Stimulated activated CD8-positive, alpha-beta memory T cell treated with anti-CD3 and anti-CD28 coated beads, Interleukin-7, amount 100 ng/mL, for 4 hours (primary cell): ENCODE measurements around the gene OSR1.
A peak's percentile ranks its signal among the peaks of the same experiment; 100 is the strongest.
"Not testable (repeated sequence)": the region's sequence is repeated elsewhere in the genome, so short reads cannot be mapped to it uniquely, and the experiment has no call there.

ENCODE experiments used
- DNase-seq, 2 donors: peaks; one replicate each; pipeline ENCODE4 v3.0.0-alpha.2; 2020; ENCODE audit warnings: low read depth in 2 of 2

Gene OSR1

DNA sequence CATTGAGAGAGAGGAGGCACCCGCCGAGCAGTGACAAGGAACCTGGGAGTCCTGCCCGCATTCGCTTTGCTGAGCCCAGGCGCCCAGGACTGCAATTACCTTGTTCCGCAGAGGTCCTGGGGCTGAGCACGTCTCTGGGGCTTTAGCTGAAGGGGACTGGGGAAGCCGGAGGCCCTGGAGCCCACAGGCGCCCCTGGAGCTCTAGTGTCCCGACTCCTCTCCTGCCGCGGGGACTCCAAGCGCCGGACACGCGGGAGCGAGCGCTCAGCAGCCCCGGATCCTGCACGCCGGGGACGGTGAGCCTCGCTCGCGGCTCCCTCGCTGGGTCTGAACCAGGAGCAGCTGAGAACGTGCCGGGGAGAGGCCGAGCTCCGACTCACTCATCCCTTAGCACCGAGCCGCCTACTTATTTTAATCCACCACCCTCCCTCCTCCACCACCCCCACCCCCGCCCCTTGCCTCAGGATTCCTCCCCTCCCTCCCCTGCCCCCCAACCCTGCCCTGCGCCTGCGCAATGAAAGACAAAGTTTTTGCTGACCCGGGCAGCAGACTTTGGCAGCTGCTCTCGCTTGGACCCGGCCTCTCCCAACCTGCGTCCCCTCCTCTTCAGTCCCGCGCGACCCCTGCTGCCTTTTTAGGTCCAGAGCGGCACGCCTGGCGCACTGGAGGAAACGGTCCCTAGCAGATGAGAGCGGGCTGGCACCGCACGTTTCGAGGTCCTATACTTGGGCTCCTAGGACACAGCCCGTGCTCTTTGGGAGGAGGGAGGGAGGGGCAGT, at the start of gene OSR1:
OSR1 (minus strand) TSS at position 382 of the 779 bp plus-strand sequence. CDS start 4,818 bp downstream, outside the sequence.
- DNase-seq, result no peak

DNA sequence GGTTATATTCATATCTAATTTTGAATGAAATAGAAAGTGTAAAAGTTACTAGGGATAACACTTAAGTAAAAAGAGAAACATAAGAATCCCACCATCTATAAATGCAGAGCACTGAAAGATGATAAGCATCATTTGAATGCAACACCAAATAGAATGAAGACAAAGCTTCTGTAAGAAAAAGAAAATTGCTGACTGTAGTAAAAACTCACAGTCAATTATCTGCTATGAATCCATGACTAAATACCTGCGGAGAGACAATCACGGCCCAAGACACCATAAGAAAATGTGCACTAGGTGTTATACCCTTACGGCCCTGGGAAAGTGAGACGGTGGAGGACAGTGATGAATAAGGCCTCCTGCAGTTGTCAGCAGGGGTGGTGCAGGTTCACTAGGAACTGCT, 45.4 kb upstream of the OSR1 start:
- no peak for DNase-seq

DNA sequence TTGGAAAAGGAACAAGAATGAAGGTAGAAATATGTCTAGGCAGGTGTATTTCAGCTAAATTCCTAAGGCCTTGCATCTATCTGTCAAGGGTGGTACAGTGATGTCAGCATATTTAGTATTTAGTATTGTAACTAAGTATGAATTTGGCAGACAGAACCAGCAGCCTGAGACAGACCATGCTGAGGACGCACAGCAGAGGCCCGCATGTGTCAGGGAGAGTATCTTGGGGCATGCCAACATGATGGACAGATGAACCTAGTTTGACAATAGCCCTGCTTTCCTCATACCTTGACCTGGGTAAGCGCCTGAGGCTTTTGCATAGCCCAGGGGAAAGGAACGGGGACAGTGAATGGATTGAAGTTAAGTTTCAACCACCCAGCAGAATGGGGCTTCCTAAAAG, 33.8 kb upstream of the OSR1 start:
- DNase-seq, result no peak

DNA sequence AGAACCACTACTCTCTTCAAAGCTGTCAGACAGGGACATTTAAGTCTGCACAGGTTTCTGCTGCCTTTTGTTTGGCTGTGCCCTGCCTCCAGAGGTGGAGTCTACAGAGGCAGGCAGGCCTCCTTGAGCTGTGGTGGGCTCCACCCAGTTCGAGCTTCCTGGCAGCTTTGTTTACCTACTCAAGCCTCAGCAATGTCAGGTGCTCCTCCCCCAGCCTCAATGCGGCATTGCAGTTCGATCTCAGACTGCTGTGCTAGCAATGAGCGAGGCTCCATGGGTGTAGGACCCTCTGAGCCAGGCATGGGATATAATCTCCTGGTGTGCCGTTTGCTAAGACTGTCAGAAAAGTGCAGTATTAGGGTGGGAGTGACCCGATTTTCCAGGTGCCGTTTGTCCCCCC, 31.0 kb upstream of the OSR1 start:
- not testable (repeated sequence) for DNase-seq

DNA sequence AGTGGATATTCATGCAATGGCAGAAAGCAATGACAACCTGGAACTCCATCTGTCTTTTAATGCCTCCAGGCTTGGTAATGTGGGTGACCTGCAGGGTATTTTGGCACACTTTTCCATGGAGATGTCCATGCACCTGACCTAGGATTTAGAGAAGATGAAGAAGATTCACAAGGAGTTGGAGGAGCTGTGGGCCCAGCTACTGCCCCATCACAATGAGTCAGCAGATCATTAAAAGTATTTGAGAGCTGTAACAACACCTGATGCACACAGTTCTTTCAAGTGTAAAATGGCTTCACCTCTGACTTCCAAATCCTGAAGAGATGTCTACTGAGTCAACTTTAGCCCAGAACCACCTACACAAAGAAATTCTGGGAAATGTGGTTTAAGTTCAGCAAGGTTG, 22.1 kb upstream of the OSR1 start:
- DNase-seq, result no peak

DNA sequence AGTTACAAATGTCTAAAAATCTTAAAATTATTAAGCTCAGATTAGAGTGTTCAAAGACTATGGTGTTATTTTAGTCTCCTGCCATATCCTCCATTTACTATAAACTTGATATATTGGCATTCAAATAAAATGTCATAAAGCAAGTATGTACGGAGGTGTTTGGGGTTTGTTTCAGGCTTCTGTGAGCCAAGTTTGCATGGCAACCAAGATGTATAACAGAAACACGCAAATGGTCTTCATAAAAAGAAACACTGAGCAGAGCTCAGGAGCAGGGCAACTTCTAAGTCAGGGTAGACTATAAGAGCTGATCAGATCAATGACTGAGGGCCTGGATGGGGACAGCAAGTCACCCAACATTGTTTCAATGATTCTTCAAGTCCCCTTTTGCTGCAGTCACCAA, 20.5 kb upstream of the OSR1 start:
- no peak for DNase-seq

DNA sequence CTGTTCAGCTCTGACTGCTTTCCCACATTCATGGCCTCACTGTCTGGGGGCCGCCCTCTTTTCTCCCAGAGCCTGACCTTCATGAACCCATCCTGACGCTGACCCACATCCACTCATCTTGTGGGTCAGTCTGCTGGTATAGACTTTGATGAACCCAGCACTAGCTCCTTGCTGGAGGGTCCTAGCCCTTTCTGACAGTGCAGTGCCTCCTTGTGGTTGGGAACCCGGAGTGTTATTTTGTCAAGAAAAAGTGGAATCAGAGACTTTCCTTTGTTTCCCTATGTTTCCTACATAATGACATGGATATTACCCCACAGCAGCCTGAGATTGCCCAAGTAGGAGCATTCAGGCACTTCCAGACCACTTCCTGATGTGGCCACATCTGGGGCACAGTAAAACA, 19.3 kb upstream of the OSR1 start:
- no peak for DNase-seq

DNA sequence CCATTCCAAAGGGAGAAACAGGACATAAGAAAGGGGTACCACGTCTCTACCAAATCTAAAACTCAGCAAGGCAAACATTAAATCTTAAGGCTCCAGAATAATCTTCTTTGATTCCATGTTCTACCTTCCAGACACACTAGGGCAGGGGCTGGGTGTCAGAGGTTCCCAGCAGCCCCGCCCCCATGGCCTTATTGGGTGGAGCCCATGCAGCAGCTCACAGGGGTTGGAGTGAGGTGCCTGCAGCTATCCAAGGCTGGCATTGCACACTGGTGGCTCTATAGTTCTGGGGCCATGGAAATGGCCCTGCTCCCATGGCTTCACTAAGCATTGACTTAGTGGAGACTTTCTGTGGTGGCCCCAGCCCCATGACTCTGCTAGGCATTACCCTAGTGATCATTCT, 14.9 kb upstream of the OSR1 start:
- DNase-seq, result no peak

DNA sequence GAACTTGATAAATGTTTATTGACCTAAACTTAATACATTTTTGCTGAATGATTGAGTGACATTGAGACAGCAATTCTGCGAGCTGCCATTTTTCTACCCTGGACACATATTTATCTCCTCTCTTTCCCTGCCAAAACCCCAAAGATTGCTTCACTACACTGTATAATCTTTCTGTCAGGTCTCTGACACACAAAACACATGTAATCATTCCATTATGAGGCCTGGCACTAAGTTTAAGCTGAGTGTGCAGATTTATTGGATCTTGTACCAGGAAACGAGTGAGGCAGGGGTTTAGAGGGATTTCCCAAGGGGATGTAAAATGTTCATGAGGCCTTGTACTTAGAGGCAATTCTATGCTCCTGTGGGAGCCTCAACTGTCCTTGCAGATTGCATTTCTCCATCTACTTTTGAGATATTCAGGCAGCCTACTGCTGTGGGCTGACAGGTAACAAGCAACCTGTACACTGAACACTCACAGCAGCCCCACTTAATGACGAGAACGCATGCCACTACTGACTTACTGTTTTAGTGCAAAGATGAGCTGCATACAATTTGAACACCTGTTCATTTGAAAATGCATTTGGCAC, 13.7 kb upstream of the OSR1 start:
- DNase-seq, result no peak

DNA sequence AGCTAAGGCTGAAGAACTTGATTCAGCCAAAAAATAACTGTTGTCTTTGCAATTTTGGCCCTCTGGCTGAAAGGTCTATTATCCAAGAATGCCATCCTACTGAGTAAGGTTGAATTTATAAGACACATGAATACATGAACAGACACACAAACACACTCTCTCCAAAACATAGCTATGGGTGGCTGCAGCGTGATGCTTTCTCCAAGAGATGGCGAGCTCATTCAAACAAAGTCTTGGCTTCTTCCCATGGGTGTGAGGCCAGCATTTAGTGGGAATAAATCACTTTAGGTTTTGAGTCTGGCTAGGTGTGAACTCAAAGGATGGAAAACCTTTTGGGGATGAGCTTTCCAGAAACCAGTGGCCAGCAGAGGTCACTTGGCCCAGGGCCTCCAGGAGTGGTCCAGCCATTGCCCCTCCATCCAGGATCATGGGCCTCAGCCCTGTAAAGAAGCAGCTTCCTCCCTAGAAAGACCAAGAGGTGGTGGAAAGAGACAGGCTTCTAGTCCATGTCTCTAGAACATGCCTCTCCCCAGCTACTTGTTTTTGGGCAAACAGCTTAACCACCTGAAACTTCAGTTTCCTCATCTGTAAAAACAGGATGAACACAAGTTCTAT, 11.0 kb upstream of the OSR1 start:
- no peak for DNase-seq

DNA sequence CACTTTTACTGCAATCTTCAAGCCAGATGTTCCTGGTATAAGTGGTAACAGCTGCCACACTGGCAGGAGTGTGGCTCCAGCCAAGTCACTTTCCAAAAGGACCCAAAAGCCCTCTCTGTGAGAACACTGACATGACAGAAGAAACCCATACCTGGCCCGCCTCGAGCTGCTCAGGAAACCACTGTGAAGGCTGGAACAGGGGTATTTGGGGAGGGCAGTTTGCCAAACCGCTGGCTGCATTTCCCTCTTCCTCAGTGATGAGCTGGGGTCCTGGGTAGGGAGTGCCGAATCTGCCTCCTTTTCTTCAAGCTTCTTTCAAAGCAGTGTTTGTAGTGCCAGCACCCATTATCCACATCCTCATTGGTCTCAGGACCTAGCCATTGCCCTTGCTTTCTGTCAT, 10.3 kb upstream of the OSR1 start:
- no peak for DNase-seq

DNA sequence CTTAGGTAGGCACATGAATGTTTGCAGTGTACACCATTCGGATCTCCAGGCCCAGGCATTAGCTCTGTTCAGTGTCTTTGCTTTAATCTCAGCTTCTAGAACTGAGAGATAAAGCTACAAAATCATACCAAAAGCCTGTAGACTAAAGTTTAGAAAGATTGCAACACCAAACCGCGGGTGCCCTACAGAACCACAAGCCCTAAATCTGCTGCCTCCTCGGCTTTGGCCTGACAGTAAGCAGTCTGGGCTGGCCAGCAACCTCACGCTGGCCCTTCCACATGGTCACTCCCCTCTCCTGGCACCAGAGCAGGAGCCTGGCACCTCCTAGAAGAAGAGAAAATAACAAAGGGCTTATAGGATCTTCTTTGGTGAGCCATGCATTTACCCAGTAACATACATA, 8.9 kb upstream of the OSR1 start:
- no peak for DNase-seq

DNA sequence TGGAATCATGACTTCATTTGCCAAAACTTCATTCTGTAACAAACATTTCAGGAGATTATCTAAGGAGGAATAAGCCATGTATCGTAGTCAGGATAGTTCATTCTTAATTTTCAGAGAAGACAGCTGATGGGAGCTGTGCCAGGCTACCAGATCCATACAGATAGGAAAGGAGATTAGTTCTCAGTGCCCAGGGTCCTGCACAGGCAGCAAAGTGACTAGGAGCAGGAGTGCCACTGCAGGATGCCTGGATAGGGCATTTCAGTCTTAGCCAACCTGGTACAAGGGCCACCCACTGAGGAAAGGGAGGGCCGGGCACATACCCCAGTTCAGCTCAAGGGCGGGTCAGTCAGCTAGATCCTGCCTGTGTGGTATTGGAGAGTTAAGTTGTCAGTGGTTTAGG, 6.7 kb upstream of the OSR1 start:
- no peak for DNase-seq

DNA sequence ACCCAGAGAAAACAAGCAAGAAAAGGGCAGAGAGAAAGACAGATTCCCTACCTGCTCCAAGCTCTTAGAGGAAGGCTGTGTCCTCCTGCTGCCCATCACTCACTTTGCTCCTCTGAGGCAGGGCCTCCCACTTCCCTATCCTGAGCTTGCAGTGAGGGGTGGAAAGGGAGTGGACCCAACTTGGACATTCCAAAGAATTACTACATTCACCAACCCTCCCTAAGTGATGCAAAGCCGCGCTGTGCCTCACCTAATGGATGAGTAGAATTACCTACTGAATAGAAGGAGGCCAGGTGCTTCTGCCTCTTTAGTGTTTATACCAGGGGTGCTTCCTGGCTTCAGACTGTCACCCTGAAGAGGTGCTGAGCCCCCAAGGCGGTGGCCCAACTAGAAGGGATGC, 5.6 kb upstream of the OSR1 start:
- no peak for DNase-seq

DNA sequence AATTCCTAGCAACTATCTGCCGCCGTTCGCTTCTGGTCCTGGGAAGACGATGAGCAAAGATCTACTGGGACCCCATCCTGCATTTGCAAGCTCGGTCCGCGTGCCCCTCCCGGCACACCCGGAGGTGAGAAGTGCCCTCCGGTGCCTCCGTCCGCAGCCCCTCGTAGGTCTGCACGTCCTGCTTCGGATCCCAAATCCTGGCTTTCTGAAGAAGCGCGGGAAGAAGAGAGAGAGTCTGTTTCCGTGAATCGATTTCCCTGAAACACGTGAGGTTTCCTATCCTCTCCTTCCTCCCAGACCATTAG, 5.0 kb upstream of the OSR1 start:
- no peak for DNase-seq

DNA sequence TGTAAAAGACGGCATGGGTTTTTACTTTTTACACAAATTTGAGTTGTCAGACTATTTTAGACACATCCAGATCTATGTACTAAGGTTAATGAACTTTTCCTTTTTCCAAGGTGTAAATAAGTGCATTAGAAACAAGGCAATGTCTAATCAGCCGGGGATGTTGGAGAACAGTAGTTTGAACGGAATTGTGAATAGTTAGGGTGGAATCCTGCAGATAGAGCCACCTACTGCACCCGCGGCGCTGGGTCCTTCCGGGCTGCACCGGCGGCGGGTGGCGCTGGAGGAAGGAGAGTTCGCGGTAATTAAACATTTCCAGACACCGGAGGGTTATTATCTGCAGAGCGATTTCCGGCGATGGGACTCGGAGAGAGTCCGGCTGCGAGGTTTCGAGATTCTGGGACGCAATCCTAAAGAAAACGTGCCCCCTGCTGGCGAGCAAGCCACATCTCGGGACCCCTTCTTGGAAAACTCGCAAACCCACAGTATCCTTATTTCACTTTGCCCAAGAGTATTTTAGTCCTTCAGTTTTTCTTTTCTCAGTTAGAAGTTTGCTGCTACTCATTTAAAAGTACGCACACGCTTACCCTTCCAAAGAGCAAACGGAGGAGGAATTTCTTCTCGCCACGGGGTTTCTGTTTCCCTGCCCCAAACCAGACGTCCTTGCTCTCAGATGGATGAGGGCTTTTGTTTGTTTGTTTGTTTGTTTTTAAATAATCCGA, 4.5 kb upstream of the OSR1 start:
- DNase-seq, result peak in 1 of 2 donors; percentile 30

DNA sequence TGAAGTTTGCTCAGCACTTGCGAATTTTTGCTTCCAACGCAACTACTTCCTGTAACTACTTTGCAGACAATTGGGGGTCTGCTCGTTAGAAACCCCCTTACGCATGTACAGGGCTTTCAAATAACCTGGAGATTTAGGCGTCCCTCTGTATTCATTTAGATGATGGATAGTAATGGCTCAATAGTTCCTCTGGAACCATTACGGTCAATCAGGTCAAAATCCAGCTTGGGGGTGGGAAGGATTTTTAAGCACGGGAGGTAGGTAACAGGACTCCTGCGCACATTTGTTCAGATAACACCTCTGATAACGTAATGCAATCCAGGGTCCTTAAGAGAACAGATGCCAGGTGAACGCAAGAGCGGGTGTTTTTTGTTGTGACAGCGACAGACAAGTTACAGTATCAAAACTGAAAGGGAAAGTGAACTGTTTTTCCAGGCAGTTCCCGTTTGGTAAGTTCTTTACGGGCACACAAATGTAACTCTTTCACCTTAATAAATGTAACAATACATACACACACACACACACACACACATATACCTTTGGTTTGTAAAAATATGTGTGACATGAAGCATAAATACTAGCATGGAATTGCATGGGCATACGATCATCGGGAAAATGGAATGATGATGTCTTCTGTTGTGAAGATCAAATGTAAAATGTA, 3.8 kb upstream of the OSR1 start:
- DNase-seq, result no peak

DNA sequence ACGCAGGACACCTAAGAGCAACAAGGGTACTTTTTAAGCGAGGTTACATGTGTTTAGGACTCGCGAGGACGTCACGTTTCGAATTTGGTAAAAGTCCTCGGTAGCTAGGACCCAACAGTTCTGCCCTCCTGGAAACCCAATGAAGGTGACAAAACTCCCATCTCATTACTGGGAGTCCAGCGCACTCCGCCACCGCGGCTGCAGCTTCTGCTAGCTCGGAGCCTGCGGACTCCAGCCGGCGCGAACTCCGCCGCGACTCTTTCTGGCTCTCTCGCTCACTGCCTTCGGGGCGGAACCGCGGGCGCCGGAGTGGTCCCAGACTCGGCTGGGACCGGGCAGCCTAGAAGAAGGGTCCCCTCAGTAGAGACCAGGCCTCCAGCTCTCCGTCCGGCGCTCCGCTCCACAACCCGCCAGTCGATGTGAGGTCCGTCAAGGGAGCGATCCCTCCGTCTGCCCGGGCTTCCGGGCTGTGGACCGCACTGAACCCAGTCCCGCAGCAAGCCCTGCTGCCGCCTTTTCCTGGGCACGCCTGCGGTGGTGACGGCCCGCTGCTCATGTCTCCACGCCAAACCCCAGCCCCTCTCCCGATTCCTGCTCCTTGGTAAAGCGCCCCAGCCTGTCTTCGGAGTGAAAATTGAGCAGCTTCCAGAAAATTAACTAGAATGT, 3.0 kb upstream of the OSR1 start:
- DNase-seq, result no peak

DNA sequence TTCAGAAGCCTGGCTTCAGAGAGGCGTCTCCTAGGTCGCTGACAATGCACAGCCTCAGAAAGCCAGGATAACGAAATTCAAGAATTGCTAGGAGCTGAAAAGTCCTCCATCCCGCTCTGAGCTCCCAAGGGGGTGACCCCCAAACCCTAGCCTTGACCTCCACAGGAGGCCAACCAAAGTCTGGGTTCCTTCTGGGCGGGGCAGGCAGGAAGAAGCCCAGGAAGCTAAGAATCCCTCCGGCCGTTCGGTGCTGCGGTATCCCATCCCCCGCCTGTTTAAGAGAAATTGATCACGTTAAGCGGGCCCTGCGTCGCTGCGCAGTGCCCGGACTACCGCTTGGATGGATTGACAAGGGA, 2.5 kb upstream of the OSR1 start:
- no peak for DNase-seq

DNA sequence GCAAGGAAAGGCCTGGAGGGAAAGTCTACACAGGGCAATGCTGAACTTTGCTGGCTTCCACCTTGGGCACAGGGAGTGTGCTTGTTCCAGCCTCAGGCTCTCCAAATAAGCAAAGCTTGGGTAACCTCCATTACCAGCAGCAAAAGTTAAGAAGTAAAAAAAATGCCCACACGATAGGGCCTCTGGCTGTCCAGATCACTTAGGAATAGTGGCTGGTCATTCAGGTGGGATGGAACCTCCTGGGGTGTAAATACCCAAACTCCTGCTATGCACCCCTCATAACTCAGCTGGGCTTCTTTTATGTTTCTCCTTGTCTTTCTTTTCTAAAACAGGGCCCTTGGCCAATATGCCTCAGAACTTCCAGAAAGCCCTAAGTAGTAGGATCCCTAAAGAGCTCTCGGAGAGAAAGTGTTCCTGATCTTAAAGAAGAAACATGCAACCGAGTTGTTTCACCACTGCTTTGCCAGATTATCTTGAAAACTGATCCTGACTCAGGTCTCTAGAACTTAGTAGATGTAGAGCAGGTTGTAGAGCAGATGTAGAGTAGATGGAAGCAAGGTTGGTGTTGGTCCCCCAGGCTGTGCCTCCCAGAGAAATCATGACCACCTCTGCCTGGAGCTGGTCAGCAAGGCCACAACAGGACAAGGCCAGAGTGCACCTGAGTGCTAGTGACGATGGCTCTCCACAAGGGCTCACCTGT, 2.0 kb upstream of the OSR1 start:
- no peak for DNase-seq

DNA sequence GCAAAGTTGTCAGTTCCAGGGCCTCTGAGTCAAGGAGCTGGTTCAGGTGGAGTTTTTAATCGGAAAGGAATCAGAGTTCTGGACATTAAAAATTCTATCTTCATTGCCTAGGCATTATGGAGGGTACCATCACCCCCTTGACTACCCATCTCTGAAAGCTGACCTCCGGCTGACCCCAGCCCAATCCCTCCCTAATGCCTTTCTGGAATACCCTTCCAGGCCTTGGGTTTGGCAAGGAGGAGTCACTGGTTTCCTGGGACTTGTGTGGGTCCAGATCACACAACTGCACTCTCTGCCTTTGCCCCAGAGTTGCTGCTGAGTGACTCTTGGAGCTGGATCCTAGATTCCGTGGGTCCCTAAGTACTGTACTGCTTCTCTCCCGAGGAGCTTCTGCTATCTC, 1.0 kb upstream of the OSR1 start:
- DNase-seq, result no peak
